H1 (cell line): ENCODE measurements around the gene RAB34. TPM values are rescaled to one million over a fixed set of nuclear protein-coding genes. Genes with fewer than 3 reads are reported as not detected.
"Not testable (repeated sequence)": the region's sequence is repeated elsewhere in the genome, so short reads cannot be mapped to it uniquely, and the experiment has no call there.

ENCODE experiments used
- CTCF ChIA-PET: fragments of 300-600 bp; sonication (Branson Sonifier 250); formaldehyde crosslinking; loops from one replicate; lab custom pipeline; 2021; ENCODE audit not compliant: partially characterized antibody; lab: Charles Lee
- POLR2A ChIA-PET: fragments of 300-600 bp; sonication (Branson Sonifier 250); formaldehyde crosslinking; loops from one replicate; lab custom pipeline; 2021; ENCODE audit warnings: inconsistent platforms; ENCODE audit not compliant: partially characterized antibody; lab: Charles Lee
- DNase-seq, 2 experiments: peaks; one replicate each; pipeline versions ENCODE4 v3.0.0 to v3.0.0-alpha.2; 2010 to 2022; ENCODE audit warnings: low spot score in 2 of 2, low read depth in 1 of 2, mixed read lengths in 1 of 2
- FAIRE-seq: peaks from 2 replicates; lab custom pipeline; 2011; peaks lifted over from hg19 to GRCh38; lab: Jason Lieb, UNC
- H2AFZ ChIP-seq: 2 replicates; pipeline ENCODE4 v1.8.1; 2012; ENCODE audit warnings: low read length, inconsistent platforms
- H2AK5ac ChIP-seq: 2 replicates; pipeline ENCODE4 v1.6.1; 2013; ENCODE audit warnings: low read depth, low read length
- H2BK120ac ChIP-seq: replicated peaks from 2 replicates; pipeline ENCODE3; 2013; ENCODE audit warnings: low read depth, low read length, inconsistent platforms
- H2BK12ac ChIP-seq: 2 replicates; pipeline ENCODE4 v1.6.1; 2013; ENCODE audit warnings: low read depth, low read length
- H2BK15ac ChIP-seq: 2 replicates; pipeline ENCODE4 v1.6.1; 2013; ENCODE audit warnings: low read length
- H2BK20ac ChIP-seq: 2 replicates; pipeline ENCODE4 v1.6.1; 2013; ENCODE audit warnings: low read length
- H2BK5ac ChIP-seq: 2 replicates; pipeline ENCODE4 v1.6.1; 2013; ENCODE audit warnings: low read depth, low read length
- H3K14ac ChIP-seq: 2 replicates; pipeline ENCODE4 v1.6.1; 2013; ENCODE audit warnings: inconsistent platforms; ENCODE audit not compliant: insufficient read length
- H3K18ac ChIP-seq: 2 replicates; pipeline ENCODE4 v1.6.1; 2013; ENCODE audit warnings: low read length; ENCODE audit errors: extremely low read depth
- H3K23ac ChIP-seq: 2 replicates; pipeline ENCODE4 v1.6.1; 2013; ENCODE audit warnings: inconsistent platforms; ENCODE audit not compliant: insufficient read length
- H3K23me2 ChIP-seq: 2 replicates; pipeline ENCODE4 v1.6.1; 2013; ENCODE audit warnings: low read depth, low read length
- H3K27ac ChIP-seq: 2 replicates; pipeline ENCODE4 v1.6.1; 2011; ENCODE audit warnings: low read depth, low read length, inconsistent platforms
- H3K27me3 ChIP-seq, 4 experiments: replicated peaks in 1 of 4; 1 replicate in 1 of 4; 2 replicates in 3 of 4; pipeline versions ENCODE4 v1.6.1 to v1.8.1; 2011 to 2013; ENCODE audit warnings: low read length in 3 of 4, mild to moderate bottlenecking in 3 of 4, inconsistent platforms in 2 of 4, mixed read lengths in 2 of 4, moderate library complexity in 1 of 4; ENCODE audit not compliant: control insufficient read depth in 3 of 4, insufficient read depth in 3 of 4; ENCODE audit errors: extremely low read depth in 1 of 4
- H3K36me3 ChIP-seq, 4 experiments: 2 replicates each; pipeline versions ENCODE4 v1.6.1 to v1.8.1; 2011 to 2013; ENCODE audit warnings: mild to moderate bottlenecking in 4 of 4, low read length in 3 of 4, moderate library complexity in 2 of 4, control low read depth in 1 of 4, inconsistent platforms in 1 of 4; ENCODE audit not compliant: insufficient read depth in 4 of 4, control insufficient read depth in 2 of 4
- H3K4ac ChIP-seq: replicated peaks from 2 replicates; pipeline ENCODE3; 2013; ENCODE audit warnings: low read length, low read depth, mixed read lengths, inconsistent platforms; ENCODE audit not compliant: insufficient read length
- H3K4me1 ChIP-seq, 4 experiments: replicated peaks in 1 of 4; 1 replicate in 1 of 4; 2 replicates in 3 of 4; pipeline versions ENCODE4 v1.6.1 to v1.8.1; 2011 to 2013; ENCODE audit warnings: low read length in 3 of 4, inconsistent platforms in 2 of 4, mixed read lengths in 1 of 4; ENCODE audit not compliant: insufficient read depth in 4 of 4, control insufficient read depth in 3 of 4
- H3K4me2 ChIP-seq, 2 experiments: 2 replicates each; pipeline versions ENCODE4 v1.6.1 to v1.8.1; 2011 to 2013; ENCODE audit warnings: low read depth in 2 of 2, low read length in 2 of 2, control low read depth in 1 of 2, inconsistent platforms in 1 of 2, mild to moderate bottlenecking in 1 of 2; ENCODE audit not compliant: insufficient read depth in 1 of 2
- H3K4me3 ChIP-seq, 4 experiments: fragments of 200-600, 300-600 bp in 1 of 4; sonication (generic), shearing (Covaris generic), sonication (Bioruptor Twin) in 1 of 4; 2 replicates each; pipeline versions ENCODE4 v1.5.1 to v1.8.1; 2011 to 2016; ENCODE audit warnings: low read length in 4 of 4, low read depth in 3 of 4, control low read depth in 2 of 4, inconsistent platforms in 2 of 4, mild to moderate bottlenecking in 2 of 4, mixed read lengths in 1 of 4, moderate library complexity in 1 of 4; ENCODE audit not compliant: insufficient read depth in 2 of 4; ENCODE audit errors: extremely low read depth in 1 of 4
- H3K56ac ChIP-seq: replicated peaks from 2 replicates; pipeline ENCODE3; 2013; ENCODE audit warnings: low read depth, mild to moderate bottlenecking, mixed read lengths, low read length, inconsistent platforms; ENCODE audit not compliant: insufficient read length
- H3K79me1 ChIP-seq: 2 replicates; pipeline ENCODE4 v1.6.1; 2013; ENCODE audit warnings: low read depth, low read length, control low read depth
- H3K79me2 ChIP-seq, 2 experiments: 2 replicates each; pipeline versions ENCODE4 v1.6.1 to v1.8.1; 2012 to 2013; ENCODE audit warnings: low read length in 2 of 2, mild to moderate bottlenecking in 2 of 2, inconsistent platforms in 1 of 2; ENCODE audit not compliant: insufficient read depth in 2 of 2, control insufficient read depth in 1 of 2
- H3K9ac ChIP-seq, 4 experiments: replicated peaks in 1 of 4; 1 replicate in 1 of 4; 2 replicates in 3 of 4; pipeline versions ENCODE4 v1.6.1 to v1.8.1; 2011 to 2013; ENCODE audit warnings: low read depth in 3 of 4, low read length in 3 of 4, control low read depth in 2 of 4, mild to moderate bottlenecking in 2 of 4, moderate library complexity in 2 of 4, inconsistent platforms in 1 of 4; ENCODE audit errors: extremely low read depth in 1 of 4
- H3K9me3 ChIP-seq, 2 experiments: 2 replicates each; pipeline versions ENCODE4 v1.6.1 to v1.8.1; 2012 to 2013; ENCODE audit warnings: mild to moderate bottlenecking in 2 of 2, moderate library complexity in 2 of 2, control low read depth in 1 of 2, inconsistent platforms in 1 of 2, low read depth in 1 of 2, low read length in 1 of 2, mixed read lengths in 1 of 2; ENCODE audit not compliant: insufficient read depth in 2 of 2
- H4K20me1 ChIP-seq, 2 experiments: replicated peaks in 1 of 2; 2 replicates each; pipeline versions ENCODE3 to v1.8.1; 2011 to 2013; ENCODE audit warnings: inconsistent platforms in 2 of 2, low read length in 2 of 2, mild to moderate bottlenecking in 1 of 2; ENCODE audit not compliant: insufficient read depth in 2 of 2, control insufficient read depth in 1 of 2
- H4K5ac ChIP-seq: 2 replicates; pipeline ENCODE4 v1.6.1; 2013; ENCODE audit warnings: low read length, low read depth, mixed read lengths, inconsistent platforms; ENCODE audit not compliant: insufficient read length
- H4K8ac ChIP-seq: 2 replicates; pipeline ENCODE4 v1.8.0; 2013; ENCODE audit warnings: mild to moderate bottlenecking, moderate library complexity, low read length, inconsistent platforms; ENCODE audit not compliant: insufficient read depth; ENCODE audit errors: extremely low read depth
- H4K91ac ChIP-seq: replicated peaks from 2 replicates; pipeline ENCODE3; 2013; ENCODE audit warnings: low read length, mixed read lengths, inconsistent platforms; ENCODE audit not compliant: insufficient read length
- GTF2F1 ChIP-seq: IDR thresholded peaks from 2 replicates; pipeline ENCODE4 v1.6.1; 2012; ENCODE audit warnings: low read depth, low read length, improper control_type of control experiment, borderline replicate concordance
- HDAC2 ChIP-seq, 2 experiments: fragments of 300-600 bp in 1 of 2; sonication (generic) in 1 of 2; IDR thresholded peaks; 2 replicates each; pipeline ENCODE4 v1.6.1; 2011 to 2012; ENCODE audit warnings: low read depth in 2 of 2, low read length in 2 of 2, mild to moderate bottlenecking in 2 of 2, moderate library complexity in 2 of 2, borderline replicate concordance in 1 of 2, inconsistent platforms in 1 of 2
- KDM1A ChIP-seq: fragments of 200-600, 300-600 bp; sonication (generic); IDR thresholded peaks from 2 replicates; pipeline ENCODE4 v1.7.1; 2016; ENCODE audit warnings: mild to moderate bottlenecking, low read length, borderline replicate concordance
- SIN3A ChIP-seq, 2 experiments: IDR thresholded peaks in 1 of 2; conservative IDR thresholded peaks in 1 of 2; 2 replicates each; pipeline ENCODE4 v1.6.1; 2011 to 2012; ENCODE audit warnings: low read length in 2 of 2, improper control_type of control experiment in 1 of 2, low read depth in 1 of 2, mild to moderate bottlenecking in 1 of 2
- WGBS, 2 experiments: shearing (Covaris generic) in 1 of 2; methylation state at CpG; one replicate each; pipeline versions ENCODE4 v1.1.6 to v1.1.7; 2013 to 2015; ENCODE audit warnings: low lambda C conversion rate in 2 of 2, mixed read lengths in 2 of 2, inconsistent platforms in 1 of 2, low coverage in 1 of 2, missing lambda C conversion rate in 1 of 2; ENCODE audit not compliant: insufficient replicate concordance in 2 of 2, insufficient coverage in 1 of 2, insufficient read length in 1 of 2; ENCODE audit errors: extremely low coverage in 1 of 2, missing lambda C conversion rate in 1 of 2; 5-methylcytosine and 5-hydroxymethylcytosine counted together
- polyA plus RNA-seq, 7 experiments: library from polyadenylated mRNA; depleted of rRNA in 3 of 7; stranded (reverse) in 5 of 7; unstranded in 2 of 7; fragments of >200 nt in 5 of 7; fragments of 200-250 nt in 2 of 7; gene quantifications; 1 replicate in 5 of 7; 2 replicates in 1 of 7; 4 replicates in 1 of 7; pipeline versions ENCODE4 v1.2.1 to v1.2.3, GENCODE V29; 2011 to 2013; ENCODE audit warnings: missing spikeins in 2 of 7, mixed read lengths in 2 of 7
- total RNA-seq: library from RNA; stranded (reverse); fragmentation: NEBNext Ultra II Directional; extraction: Animal tissue kit (Norgen Biotek cat#: 25700); gene quantifications from 2 replicates; pipeline ENCODE4 v1.2.1, GENCODE V29; 2021
- TF ChIP-seq, protein P1 (sequence below): IDR thresholded peaks from 2 replicates; pipeline ENCODE4 v1.6.1; 2012; ENCODE audit warnings: inconsistent platforms

The RAB34 gene
- total and polyA plus RNA-seq, 2 of the 8 experiments (the other 6 are each of a cell fraction or from before 2014, with no cell fraction given): 237 to 305 TPM

DNA sequence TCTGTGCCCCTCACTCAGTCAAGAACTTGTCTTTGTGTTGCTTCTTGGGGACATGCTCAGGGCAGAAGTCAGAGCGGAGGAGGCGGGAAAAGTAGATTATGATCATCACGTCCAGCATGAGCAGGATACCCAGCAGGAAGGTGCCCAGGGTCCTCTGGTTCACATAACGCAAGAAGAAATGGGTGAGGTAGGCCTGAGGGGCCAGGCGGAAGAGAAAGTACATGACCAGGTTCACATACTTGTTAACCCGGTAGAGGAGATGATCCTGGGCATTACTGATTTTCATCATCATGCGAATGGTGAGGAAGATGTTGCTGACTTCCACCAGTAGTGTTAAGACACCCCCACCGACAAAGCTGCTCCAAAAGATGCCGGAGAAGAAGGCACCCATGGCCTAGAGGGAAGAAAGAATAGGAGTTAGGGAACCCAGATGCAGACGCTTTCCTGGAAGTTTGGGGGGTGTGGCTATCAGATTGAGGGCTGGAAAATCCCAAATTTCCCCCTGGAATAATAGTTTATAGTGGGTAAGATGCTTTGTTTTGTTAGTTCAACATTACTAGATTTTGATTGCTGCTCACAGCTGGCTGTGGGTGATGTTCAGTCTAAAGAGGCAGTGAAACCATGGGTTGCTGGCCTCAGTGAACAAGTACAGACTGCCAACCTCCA lies 7.0 kb upstream of the RAB34 start (continued):
- TF ChIP-seq HDAC2 (IDR thresholded peaks at IDR 0.05; ENCODE audit: borderline replicate concordance in 1 of 2, low read depth in 2 of 2, low read length in 2 of 2) (no peak), GTF2F1 (no peak), SIN3A (conservative IDR thresholded peaks at IDR 0.05 in 1 of 2, IDR thresholded peaks at IDR 0.05 in 1 of 2; ENCODE audit: low read depth in 1 of 2, low read length in 2 of 2) (no peak), KDM1A (no peak)
- TF ChIP-seq, protein P1, sequence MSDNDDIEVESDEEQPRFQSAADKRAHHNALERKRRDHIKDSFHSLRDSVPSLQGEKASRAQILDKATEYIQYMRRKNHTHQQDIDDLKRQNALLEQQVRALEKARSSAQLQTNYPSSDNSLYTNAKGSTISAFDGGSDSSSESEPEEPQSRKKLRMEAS: no peak

DNA sequence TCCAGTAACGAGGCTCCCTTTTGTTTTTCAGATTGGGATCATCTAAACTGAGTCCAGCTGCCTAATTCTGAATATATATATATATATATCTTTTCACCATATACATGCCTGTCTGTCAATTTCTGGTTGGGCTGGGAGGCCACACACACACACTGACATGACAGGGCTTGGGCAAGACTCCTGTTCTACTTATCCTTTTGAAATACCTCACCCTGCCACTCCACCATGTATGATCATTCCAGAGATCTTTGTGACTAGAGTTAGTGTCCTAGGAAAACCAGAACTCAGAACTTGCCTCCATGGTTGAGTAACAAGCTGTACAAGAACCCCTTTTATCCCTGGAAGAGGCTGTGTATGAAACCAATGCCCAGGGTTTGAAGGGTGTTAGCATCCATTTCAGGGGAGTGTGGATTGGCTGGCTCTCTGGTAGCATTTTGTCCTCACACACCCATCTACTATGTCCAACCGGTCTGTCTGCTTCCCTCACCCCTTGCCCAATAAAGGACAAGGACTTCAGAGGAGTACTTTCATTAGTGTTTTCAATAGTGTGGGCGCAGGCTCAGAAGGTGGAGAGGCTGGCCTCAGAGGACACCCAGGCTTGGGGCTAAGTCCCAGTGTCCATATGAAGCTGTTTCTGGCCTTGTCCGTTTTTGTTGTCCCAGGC lies 6.3 kb upstream of the RAB34 start:
- H4K5ac ChIP-seq, H2BK15ac ChIP-seq, H2BK120ac ChIP-seq, H3K14ac ChIP-seq, DNase-seq, H3K23ac ChIP-seq, H3K27ac ChIP-seq, H3K27me3 ChIP-seq, H2BK20ac ChIP-seq, H3K4ac ChIP-seq, H3K79me1 ChIP-seq, H2BK5ac ChIP-seq, H4K8ac ChIP-seq, H2AK5ac ChIP-seq, H3K9me3 ChIP-seq, H3K18ac ChIP-seq, H4K91ac ChIP-seq, H2AFZ ChIP-seq, FAIRE-seq, H2BK12ac ChIP-seq, H3K56ac ChIP-seq, H3K9ac ChIP-seq: not testable (repeated sequence)
- ChIA-PET POLR2A (interaction anchor here (0.7 to 17.6 kb wide), 18 partner anchors 10 to 407 kb away, joined by 3 to 813 read pairs (median 8); partner anchors contain the start of genes BLTP2, DHRS13, FAM222B and FLOT2), CTCF (interaction anchor here (1.2 to 16.9 kb wide), 3 partner anchors 26 to 188 kb away, joined by 4 to 316 read pairs (median 4); no protein-coding TSS in a partner anchor)
- Histone ChIP-seq H3K4me2 (peak overlapping the region; percentile 85 to 95), H3K23me2 (peaks cover 24% of the 10 kb centered on the region), H3K4me3 (peak overlapping the region in 2 of 4 experiments; percentile 57 to 81; a peak in 3 of 8 replicates), H4K20me1 (peaks cover 6 to 19% of the 10 kb centered on the region in 2 experiments), H3K36me3 (peaks cover 19 to 49% (median 36%) of the 10 kb centered on the region in 4 experiments), H3K79me2 (peaks cover 5 to 37% of the 10 kb centered on the region in 2 experiments; a peak in 3 of 4 replicates), H3K4me1 (peaks cover 0 to 15% (median 6%) of the 10 kb centered on the region in 4 experiments; a peak in 6 of 7 replicates)
- WGBS, 2 experiments: 83% methylated on average over 4 of the region's 4 CpGs; no CpG with 5 or more reads in 1 of the 2 experiments
